HepG2 (cell line): ENCODE measurements around the gene APPBP2. TPM values are rescaled to one million over a fixed set of nuclear protein-coding genes. Genes with fewer than 3 reads are reported as not detected.

ENCODE experiments used
- ARID4A ChIP-seq: sonication (generic); formaldehyde crosslinking; IDR thresholded peaks from 2 replicates; pipeline ENCODE4 v1.5.0; 2020; ENCODE audit warnings: mild to moderate bottlenecking, missing genetic modification reagents, borderline replicate concordance
- EEA1 ChIP-seq: sonication (generic); formaldehyde crosslinking; IDR thresholded peaks from 2 replicates; pipeline ENCODE4 v1.5.1; 2020; ENCODE audit warnings: mild to moderate bottlenecking, missing genetic modification reagents, borderline replicate concordance
- HDAC2 ChIP-seq: sonication (generic); formaldehyde crosslinking; IDR thresholded peaks from 2 replicates; pipeline ENCODE4 v1.4.0; 2020; ENCODE audit warnings: missing genetic modification reagents
- HMGXB4 ChIP-seq, 2 experiments: sonication (generic) in 1 of 2; formaldehyde crosslinking in 1 of 2; IDR thresholded peaks; 2 replicates each; pipeline versions ENCODE4 v1.4.0 to v1.6.1; 2018 to 2020; ENCODE audit warnings: missing genetic modification reagents in 2 of 2, borderline replicate concordance in 1 of 2, low read depth in 1 of 2, mild to moderate bottlenecking in 1 of 2, missing biosample characterization in 1 of 2
- KDM5A ChIP-seq: fragments of 200-600 bp; sonication (generic); IDR thresholded peaks from 2 replicates; pipeline ENCODE4 v1.7.0; 2018; ENCODE audit warnings: antibody characterized with exemption, mild to moderate bottlenecking, low read length, borderline replicate concordance
- MTA1 ChIP-seq: sonication (generic); formaldehyde crosslinking; IDR thresholded peaks from 2 replicates; pipeline ENCODE4 v1.4.0; 2020; ENCODE audit warnings: missing genetic modification reagents, mild to moderate bottlenecking, borderline replicate concordance
- MYNN ChIP-seq: sonication (generic); formaldehyde crosslinking; IDR thresholded peaks from 2 replicates; pipeline ENCODE4 v1.4.0; 2020; ENCODE audit warnings: mild to moderate bottlenecking, low read depth, missing genetic modification reagents
- PATZ1 ChIP-seq: sonication (generic); formaldehyde crosslinking; IDR thresholded peaks from 2 replicates; pipeline ENCODE4 v1.4.0; 2020; ENCODE audit warnings: missing genetic modification reagents
- SKIL ChIP-seq: sonication (generic); formaldehyde crosslinking; IDR thresholded peaks from 2 replicates; pipeline ENCODE4 v1.8.0; 2022; ENCODE audit warnings: missing genetic modification reagents, mild to moderate bottlenecking, moderate library complexity, borderline replicate concordance
- SP4 ChIP-seq: sonication (generic); formaldehyde crosslinking; IDR thresholded peaks from 2 replicates; pipeline ENCODE4 v1.8.1; 2023; ENCODE audit warnings: mild to moderate bottlenecking, missing genetic modification reagents
- ZNF432 ChIP-seq: sonication (generic); formaldehyde crosslinking; IDR thresholded peaks from 2 replicates; pipeline ENCODE4 v1.5.0; 2020; ENCODE audit warnings: missing genetic modification reagents, mild to moderate bottlenecking, borderline replicate concordance
- ZNF580 ChIP-seq: IDR thresholded peaks from 2 replicates; pipeline ENCODE4 v1.6.1; 2016; ENCODE audit warnings: low read depth, borderline replicate concordance
- ZNF678 ChIP-seq: sonication (generic); formaldehyde crosslinking; IDR thresholded peaks from 2 replicates; pipeline ENCODE4 v1.4.0; 2020; ENCODE audit warnings: mild to moderate bottlenecking, missing genetic modification reagents
- ZNF878 ChIP-seq: sonication (generic); formaldehyde crosslinking; IDR thresholded peaks from 2 replicates; pipeline ENCODE4 v1.8.1; 2023; ENCODE audit warnings: mild to moderate bottlenecking, missing genetic modification reagents, moderate library complexity
- polyA plus RNA-seq, 8 experiments: library from polyadenylated mRNA; depleted of rRNA in 3 of 8; stranded (reverse) in 7 of 8; unstranded in 1 of 8; fragments of >200 nt; fragmentation: Illumina TruSeq in 4 of 8; extraction: Trizol in 4 of 8; gene quantifications; 2 replicates each; pipeline versions ENCODE4 v1.2.1 to v1.2.3, GENCODE V29; 2011 to 2016; ENCODE audit warnings: low read depth in 4 of 8, missing spikeins in 1 of 8, mixed read lengths in 1 of 8; ENCODE audit not compliant: insufficient read depth in 1 of 8
- total RNA-seq, 5 experiments: library from RNA; depleted of rRNA; stranded (reverse); fragments of >200 nt; fragmentation: Illumina TruSeq; extraction: Trizol; gene quantifications; 2 replicates each; pipeline ENCODE4 v1.2.3, GENCODE V29; 2016; ENCODE audit warnings: low read depth in 1 of 5

The APPBP2 gene
- total and polyA plus RNA-seq, 2 of the 13 experiments (the other 11 are each of a cell fraction or from before 2014, with no cell fraction given): 17.5 to 45.8 TPM

GRCh38 chr17:60421273-60422161 lies 104.5 kb downstream of the APPBP2 start (continued):
- TF ChIP-seq ARID4A (CRISPR knock-in tag) (0 out of 2 replicates have a peak, but pooled peaks have one; percentile 20), KDM5A (peak; percentile 25; the same call in 1 of the 2 replicates), SP4 (CRISPR knock-in tag) (no peak), SKIL (CRISPR knock-in tag) (no peak), HMGXB4 (CRISPR knock-in tag; IDR thresholded peaks at IDR 0.05; ENCODE audit: borderline replicate concordance in 1 of 2, low read depth in 1 of 2) (peak; percentile 91 to 94), ZNF678 (CRISPR knock-in tag) (no peak), HDAC2 (peak; percentile 31; the same call in 1 of the 2 replicates), EEA1 (CRISPR knock-in tag) (peak; percentile 90; the same call in 1 of the 2 replicates), ZNF580 (CRISPR knock-in tag) (0 out of 2 replicates have a peak, but pooled peaks have one; percentile 35), MTA1 (CRISPR knock-in tag) (peak; percentile 80), PATZ1 (CRISPR knock-in tag) (peak; percentile 47; the same call in 1 of the 2 replicates), MYNN (CRISPR knock-in tag) (peak; percentile 46; the same call in 1 of the 2 replicates), ZNF878 (CRISPR knock-in tag) (no peak), ZNF432 (CRISPR knock-in tag) (no peak)
